Mucosa of stomach (tissue), 1 donor: Measurements from ENCODE around the gene CPNE4.

Experiments
- H3K27me3 ChIP-seq: one replicate; pipeline ENCODE4 v1.7.0; 2013; ENCODE audit warnings: mild to moderate bottlenecking, low read length; ENCODE audit not compliant: control insufficient read depth, insufficient read depth
- H3K36me3 ChIP-seq: one replicate; pipeline ENCODE4 v1.7.0; 2013; ENCODE audit warnings: low read length; ENCODE audit not compliant: control insufficient read depth, insufficient read depth
- H3K4me1 ChIP-seq: one replicate; pipeline ENCODE4 v1.7.0; 2013; ENCODE audit warnings: mild to moderate bottlenecking, low read length; ENCODE audit not compliant: control insufficient read depth, insufficient read depth
- H3K4me3 ChIP-seq: one replicate; pipeline ENCODE4 v1.7.0; 2013; ENCODE audit warnings: low read length
- H3K9ac ChIP-seq: one replicate; pipeline ENCODE4 v1.7.0; 2013; ENCODE audit warnings: mild to moderate bottlenecking, low read length, moderate library complexity
- H3K9me3 ChIP-seq: one replicate; pipeline ENCODE4 v1.7.0; 2013; ENCODE audit warnings: mild to moderate bottlenecking, low read length, moderate library complexity; ENCODE audit not compliant: control insufficient read depth
- donor health status: Pancreatic carcinoma.

CPNE4 gene

DNA sequence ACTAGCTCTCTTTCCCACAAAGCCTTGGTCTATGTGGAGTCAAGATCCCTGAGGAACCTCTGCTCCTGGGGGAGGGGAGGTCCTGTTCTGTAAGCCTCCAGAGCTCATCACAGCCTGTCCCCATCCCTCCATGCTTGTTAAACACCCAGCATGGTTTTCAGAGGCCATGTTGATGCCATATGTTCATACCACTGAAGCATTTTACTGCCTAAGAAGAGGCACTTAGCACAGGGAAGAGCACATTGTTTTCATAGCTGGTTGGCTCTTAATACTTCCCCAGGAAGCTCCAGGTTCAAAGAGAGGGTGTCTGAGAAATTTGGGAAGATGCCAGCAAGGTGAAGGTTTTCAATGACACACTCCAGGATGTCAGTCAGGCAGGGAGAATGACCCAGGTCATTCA, 25.6 kb downstream of the CPNE4 start:
- Histone ChIP-seq H3K4me3 (no peak overlapping the region), H3K27me3 (no peaks in the 10 kb centered on the region), H3K4me1 (no peaks in the 10 kb centered on the region), H3K9ac (no peak overlapping the region), H3K36me3 (no peaks in the 10 kb centered on the region), H3K9me3 (no peaks in the 10 kb centered on the region)

DNA sequence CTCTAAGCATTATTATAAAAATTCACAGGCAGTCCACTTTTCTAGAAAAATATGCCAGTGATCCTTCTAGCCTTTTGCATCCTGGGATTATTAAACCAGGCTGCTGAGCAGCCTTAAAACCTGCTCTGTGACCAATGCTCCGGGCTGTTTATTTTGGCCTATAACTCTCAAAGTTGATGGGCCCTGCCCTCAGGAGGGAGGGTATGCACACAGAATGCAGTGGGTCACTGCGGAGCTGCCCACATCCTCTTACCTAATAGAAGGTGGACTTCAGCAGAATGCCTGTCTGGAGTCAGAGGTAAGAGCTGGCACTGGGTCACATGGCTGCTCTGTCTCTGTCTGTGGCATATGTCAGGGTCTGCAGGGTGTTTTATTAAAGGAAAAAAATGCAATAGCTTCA, 26.0 kb downstream of the CPNE4 start:
- H3K27me3 ChIP-seq, result no peaks in the 10 kb centered on the region
- no peak overlapping the region for H3K9ac ChIP-seq
- no peaks in the 10 kb centered on the region for H3K36me3 ChIP-seq
- H3K9me3 ChIP-seq, result no peaks in the 10 kb centered on the region
- no peak overlapping the region for H3K4me3 ChIP-seq
- H3K4me1 ChIP-seq, result no peaks in the 10 kb centered on the region

DNA sequence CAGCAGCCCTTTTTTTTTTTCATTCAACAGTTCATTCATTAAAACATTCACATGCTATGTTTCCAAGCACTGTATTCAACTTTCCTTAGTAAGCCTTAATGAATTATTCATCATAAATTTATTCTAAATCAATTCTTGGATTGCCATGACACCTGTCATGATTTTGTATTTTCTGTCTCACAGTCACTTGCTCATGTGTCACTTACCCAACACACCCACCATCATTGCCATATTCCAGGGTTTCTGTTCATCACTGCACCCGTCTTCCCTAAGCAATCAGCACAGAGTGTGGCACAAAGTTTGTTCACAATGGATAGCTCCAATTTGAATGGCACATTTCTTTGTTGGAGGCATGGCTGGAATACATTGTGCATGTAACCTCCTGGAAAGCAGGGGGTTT, 27.2 kb downstream of the CPNE4 start:
- Histone ChIP-seq H3K4me3 (no peak overlapping the region), H3K9ac (no peak overlapping the region), H3K36me3 (no peaks in the 10 kb centered on the region), H3K27me3 (no peaks in the 10 kb centered on the region), H3K9me3 (no peaks in the 10 kb centered on the region), H3K4me1 (no peaks in the 10 kb centered on the region)

DNA sequence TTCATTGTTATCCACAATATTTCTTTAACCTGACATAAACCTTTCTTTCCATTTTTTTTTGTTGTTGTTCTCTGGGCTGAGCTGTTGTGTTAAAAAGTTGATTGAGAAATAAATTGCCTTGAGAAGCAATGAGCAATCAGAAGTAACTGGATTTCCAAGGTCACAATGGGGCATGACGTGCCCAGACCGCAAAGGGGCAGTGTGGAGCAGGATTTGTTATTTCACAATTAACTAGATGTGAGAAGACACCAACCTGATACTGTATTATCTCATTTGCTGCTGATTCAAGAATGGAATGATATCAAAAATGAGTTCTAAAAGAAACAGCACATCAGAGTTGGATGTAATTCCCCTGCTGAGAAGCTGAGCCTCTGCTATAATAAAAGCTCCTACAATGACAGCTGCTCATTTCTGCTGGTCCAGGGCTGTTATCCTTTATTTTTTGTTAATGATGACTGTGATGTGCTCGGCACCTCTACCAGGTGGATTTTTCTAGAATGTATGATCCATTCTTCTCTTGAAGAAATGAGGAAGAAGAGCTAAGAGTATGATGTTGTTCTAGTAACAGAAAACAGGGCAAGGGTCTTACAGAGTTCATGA, 28.1 kb downstream of the CPNE4 start:
- Histone ChIP-seq H3K9me3 (no peaks in the 10 kb centered on the region), H3K4me3 (no peak overlapping the region), H3K4me1 (no peaks in the 10 kb centered on the region), H3K36me3 (no peaks in the 10 kb centered on the region), H3K9ac (no peak overlapping the region), H3K27me3 (no peaks in the 10 kb centered on the region)

DNA sequence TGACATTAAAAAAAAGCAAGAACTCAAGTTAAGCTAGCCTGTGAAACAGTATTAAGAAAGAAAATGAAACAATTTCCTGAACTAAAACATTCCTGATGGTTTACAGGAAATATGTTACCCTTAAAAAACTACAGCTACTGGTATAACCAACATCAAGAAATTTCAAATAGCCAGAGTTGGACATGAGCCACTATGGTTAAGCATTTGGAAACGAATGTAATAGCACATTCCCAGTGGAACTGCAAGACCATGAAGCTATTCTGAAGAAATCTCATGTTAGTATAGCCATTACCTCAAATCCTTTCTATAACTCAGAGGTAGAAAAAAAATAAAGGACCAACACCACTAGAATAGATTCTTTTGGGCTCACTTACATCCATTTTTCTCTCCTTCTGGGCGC, 30.2 kb downstream of the CPNE4 start:
- no peak overlapping the region for H3K9ac ChIP-seq
- H3K9me3 ChIP-seq, result no peaks in the 10 kb centered on the region
- H3K36me3 ChIP-seq, result no peaks in the 10 kb centered on the region
- H3K4me1 ChIP-seq, result no peaks in the 10 kb centered on the region
- no peak overlapping the region for H3K4me3 ChIP-seq
- H3K27me3 ChIP-seq, result no peaks in the 10 kb centered on the region

DNA sequence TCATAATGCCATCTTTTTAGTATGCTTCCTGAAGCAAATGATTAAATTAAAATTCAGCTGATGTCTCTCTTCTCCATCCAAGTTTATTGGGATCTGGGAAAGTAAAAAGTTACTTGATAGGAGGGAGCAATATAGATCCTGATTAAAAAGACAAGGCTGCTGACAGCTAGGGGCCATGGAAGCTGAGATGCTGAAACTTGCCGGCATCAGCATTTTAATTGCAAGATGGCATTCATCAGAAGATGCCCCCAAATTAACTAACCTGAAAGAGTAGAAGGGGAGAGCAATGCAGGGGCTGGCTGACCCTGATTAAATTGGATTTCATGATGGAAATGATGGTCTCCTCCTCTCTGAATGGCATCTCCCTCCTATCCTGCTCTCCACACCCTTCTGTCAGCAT, 31.1 kb downstream of the CPNE4 start:
- H3K9ac ChIP-seq, result no peak overlapping the region
- no peak overlapping the region for H3K4me3 ChIP-seq
- H3K4me1 ChIP-seq, result no peaks in the 10 kb centered on the region
- no peaks in the 10 kb centered on the region for H3K9me3 ChIP-seq
- no peaks in the 10 kb centered on the region for H3K36me3 ChIP-seq
- H3K27me3 ChIP-seq, result no peaks in the 10 kb centered on the region

DNA sequence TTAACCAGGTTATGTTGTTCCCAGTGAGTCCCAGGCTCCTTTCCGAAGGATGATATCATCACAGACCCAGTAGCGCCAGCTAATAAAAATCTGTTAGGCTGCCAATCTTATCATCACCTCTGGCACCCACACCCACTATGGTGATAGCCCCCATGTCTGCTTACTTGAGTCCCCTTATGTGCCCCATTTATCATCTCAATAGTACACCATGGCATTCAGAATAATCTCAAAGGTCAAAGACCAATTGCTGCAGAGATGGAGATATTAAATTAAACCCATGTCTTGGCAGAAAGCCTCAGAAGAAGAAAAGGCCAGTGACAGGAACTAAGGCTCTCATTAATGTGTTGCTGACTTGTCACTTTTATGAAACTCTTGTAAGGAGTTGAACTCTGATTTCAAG, 32.8 kb downstream of the CPNE4 start:
- H3K36me3 ChIP-seq, result no peaks in the 10 kb centered on the region
- H3K4me1 ChIP-seq, result no peaks in the 10 kb centered on the region
- no peaks in the 10 kb centered on the region for H3K27me3 ChIP-seq
- H3K4me3 ChIP-seq, result no peak overlapping the region
- H3K9ac ChIP-seq, result no peak overlapping the region
- H3K9me3 ChIP-seq, result no peaks in the 10 kb centered on the region

DNA sequence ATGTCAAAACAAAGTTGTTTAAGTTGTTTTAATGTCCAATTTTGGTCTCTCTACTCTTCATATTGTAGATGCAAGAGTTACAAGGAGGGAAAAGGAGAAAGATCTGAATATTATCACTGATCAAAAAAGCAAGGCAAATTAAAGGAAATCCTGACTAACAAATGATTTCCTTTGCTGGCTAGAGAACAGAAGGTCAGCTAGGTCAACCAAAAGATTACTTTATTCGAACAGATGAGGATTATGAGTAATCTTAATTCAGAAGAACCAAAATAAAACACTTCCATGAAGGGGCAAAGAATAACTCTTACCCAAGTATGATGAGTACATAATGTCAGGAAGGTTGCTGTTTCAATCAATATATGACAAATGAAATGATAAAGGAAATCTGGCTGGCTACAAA, 33.8 kb downstream of the CPNE4 start:
- H3K9me3 ChIP-seq, result no peaks in the 10 kb centered on the region
- no peaks in the 10 kb centered on the region for H3K36me3 ChIP-seq
- no peaks in the 10 kb centered on the region for H3K27me3 ChIP-seq
- no peak overlapping the region for H3K4me3 ChIP-seq
- no peak overlapping the region for H3K9ac ChIP-seq
- H3K4me1 ChIP-seq, result no peaks in the 10 kb centered on the region

DNA sequence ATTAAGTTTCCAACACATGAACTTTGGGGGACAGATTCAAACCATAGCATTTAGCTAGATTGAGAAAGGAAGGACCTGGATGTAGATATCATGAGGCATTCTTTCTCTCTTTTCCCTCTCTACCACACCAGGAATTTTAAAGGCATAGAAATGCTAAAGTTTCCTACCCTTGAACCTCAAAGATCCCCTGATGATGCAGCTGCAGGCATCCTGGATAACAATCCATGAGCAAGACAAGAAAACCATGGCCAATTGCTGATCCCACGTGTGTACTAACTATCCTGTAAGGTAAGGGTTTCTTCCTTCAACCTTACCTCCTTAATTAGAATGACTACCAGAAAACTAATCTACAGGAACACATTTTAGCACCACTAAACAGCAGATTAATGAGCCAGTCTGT, 36.8 kb downstream of the CPNE4 start:
- Histone ChIP-seq H3K27me3 (no peaks in the 10 kb centered on the region), H3K9ac (no peak overlapping the region), H3K36me3 (no peaks in the 10 kb centered on the region), H3K9me3 (no peaks in the 10 kb centered on the region), H3K4me1 (no peaks in the 10 kb centered on the region), H3K4me3 (no peak overlapping the region)

DNA sequence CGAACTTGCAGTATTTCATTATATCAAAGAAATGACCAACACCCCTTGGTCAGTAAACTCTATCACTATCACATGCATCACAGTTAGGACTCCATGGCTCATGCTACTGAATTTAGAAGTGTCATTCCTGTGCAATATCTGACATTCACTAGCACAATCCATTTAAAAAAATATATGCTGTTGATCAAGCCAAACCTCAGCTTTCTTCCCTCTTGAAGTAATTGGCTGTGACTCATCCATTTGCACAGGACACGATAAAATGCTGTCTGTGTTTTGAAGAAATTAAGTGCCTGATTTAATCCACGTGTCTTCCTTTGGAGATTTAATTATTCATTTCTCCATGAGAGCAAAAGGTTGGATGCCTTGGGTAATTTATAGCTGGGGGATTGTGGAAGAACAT, 38.9 kb downstream of the CPNE4 start:
- no peak overlapping the region for H3K4me3 ChIP-seq
- no peak overlapping the region for H3K9ac ChIP-seq
- H3K27me3 ChIP-seq, result no peaks in the 10 kb centered on the region
- no peaks in the 10 kb centered on the region for H3K4me1 ChIP-seq
- no peaks in the 10 kb centered on the region for H3K36me3 ChIP-seq
- H3K9me3 ChIP-seq, result no peaks in the 10 kb centered on the region

DNA sequence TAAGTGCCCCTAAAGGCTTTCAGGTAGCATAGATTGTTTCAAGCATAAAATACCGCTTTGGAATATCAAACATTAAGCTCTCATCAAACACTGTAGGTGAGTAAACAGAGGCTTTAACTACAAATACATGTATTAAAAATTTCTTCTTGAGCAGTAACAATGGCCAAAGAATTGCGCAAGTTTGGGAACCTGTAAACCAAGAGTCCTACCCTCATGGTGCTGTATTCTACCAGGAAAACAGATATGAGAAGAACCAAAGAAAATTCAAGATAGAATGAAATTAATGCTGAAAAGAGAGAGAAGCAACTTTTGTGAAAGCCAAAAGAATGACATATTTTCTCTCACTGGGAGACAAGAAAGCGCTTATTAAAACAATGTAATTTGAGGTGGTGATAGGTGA, 45.5 kb downstream of the CPNE4 start:
- no peak overlapping the region for H3K9ac ChIP-seq
- no peak overlapping the region for H3K4me3 ChIP-seq
- H3K4me1 ChIP-seq, result no peaks in the 10 kb centered on the region
- H3K36me3 ChIP-seq, result no peaks in the 10 kb centered on the region
- H3K9me3 ChIP-seq, result no peaks in the 10 kb centered on the region
- no peaks in the 10 kb centered on the region for H3K27me3 ChIP-seq

DNA sequence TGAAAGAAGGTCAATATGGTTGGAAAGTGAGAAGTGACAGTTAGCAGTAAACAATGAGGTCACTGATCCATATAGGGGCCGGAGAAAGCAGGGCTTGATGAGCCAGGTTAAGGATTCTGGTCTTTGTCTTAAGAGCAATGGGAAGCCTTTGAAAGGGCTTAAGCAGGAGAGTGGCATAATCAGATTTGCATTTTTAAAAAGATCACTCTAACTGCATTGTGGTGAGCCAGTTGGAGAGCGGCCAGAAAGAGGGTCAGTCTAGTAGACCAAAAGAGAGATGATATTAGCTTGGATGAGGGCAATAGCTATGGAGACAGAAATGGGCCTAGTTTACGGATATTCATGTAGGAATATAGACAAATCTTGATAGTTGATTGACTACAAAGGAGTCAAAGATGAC, 46.6 kb downstream of the CPNE4 start:
- H3K4me1 ChIP-seq, result no peaks in the 10 kb centered on the region
- no peaks in the 10 kb centered on the region for H3K27me3 ChIP-seq
- no peaks in the 10 kb centered on the region for H3K36me3 ChIP-seq
- H3K9me3 ChIP-seq, result no peaks in the 10 kb centered on the region
- H3K4me3 ChIP-seq, result no peak overlapping the region
- no peak overlapping the region for H3K9ac ChIP-seq

DNA sequence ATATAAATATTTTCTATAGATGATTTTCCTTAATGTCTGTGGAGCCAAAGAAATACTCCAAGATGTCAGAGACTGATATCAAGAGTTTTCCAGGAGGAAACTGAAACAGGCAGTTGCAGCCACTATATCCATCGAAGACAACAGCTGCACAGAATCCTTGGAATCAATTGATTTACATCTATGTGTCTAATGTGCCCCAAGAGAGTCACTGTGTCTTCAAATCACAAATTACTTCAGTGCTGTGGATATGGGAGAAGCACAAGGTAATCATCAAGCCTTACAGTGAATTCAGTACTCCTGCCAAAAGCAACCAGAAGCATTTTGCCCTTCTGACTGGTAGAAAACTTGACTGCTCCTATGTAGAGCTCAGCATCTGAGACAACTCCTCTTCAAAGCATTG, 51.1 kb downstream of the CPNE4 start:
- Histone ChIP-seq H3K9ac (no peak overlapping the region), H3K27me3 (no peaks in the 10 kb centered on the region), H3K36me3 (no peaks in the 10 kb centered on the region), H3K9me3 (no peaks in the 10 kb centered on the region), H3K4me1 (no peaks in the 10 kb centered on the region), H3K4me3 (no peak overlapping the region)
